SHP77 treated with DMSO at 0.1 percent for 48 hours (cell line): ENCODE results near the gene CASP10.
"Not testable (repeated sequence)": the region's sequence is repeated elsewhere in the genome, so short reads cannot be mapped to it uniquely, and the experiment has no call there.

ENCODE experiments used
- DNase-seq: peaks from one replicate; lab custom pipeline; 2025; lab: John Stamatoyannopoulos, UW

The CASP10 gene

DNA sequence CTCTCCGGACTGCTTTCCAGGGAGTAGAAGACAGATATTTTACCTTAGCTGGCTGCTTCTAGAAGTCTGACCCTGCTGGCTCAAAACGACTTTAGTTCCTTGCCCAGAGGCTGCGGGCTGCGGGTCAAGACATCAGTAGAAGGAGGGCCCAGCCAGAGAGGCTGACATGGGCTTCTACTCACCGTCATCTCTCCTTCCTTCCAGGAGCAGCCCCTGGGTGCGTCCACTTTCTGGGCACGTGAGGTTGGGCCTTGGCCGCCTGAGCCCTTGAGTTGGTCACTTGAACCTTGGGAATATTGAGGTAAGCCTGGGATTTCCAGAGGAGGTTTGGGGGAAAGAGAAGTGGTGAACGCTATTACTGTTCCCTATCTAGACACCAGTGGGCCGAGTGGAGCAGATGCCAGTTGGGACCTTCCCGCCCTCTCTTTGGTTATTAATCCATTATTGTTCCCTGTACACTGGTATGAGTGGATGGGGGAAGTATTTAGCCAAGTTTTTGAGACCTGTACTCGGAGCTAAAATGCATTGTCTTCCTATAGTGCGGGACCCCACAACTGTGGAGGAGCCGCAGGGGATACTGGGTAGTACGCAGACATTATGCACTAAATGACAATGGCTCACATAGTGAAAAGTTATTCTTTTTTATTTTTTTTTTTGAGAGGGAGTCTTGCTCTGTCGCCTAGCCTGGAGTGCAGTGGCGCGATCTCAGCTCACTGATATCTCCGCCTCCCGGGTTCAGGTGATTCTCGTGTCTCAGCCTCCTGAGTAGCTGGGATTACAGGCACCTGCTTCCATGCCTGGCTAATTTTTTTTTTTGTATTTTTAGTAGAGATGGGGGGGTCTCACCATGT is 51.1 kb downstream of the CASP10 start:
- DNase-seq = no peak

DNA sequence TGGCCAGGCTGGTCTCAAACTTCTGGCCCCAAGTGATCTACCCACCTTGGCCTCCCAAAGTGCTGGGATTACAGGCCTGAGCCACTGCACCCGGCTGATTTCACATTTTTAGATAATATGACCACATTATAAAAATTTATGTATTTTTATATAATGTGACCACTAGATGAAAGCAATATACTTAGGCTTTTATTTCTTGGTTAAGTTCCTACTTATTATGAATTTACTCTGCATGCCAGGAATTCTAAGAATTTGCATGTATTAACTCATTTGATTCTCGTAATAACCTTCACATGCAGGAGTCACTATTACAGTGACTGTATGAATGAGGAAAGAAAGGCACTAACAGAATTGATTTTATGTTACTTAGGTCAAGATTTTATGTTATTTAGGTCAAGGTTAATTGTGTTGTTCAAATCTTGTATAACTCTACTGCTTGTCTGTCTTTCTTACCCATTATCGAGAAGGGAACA is 51.8 kb downstream of the CASP10 start:
- DNase-seq = no peak

DNA sequence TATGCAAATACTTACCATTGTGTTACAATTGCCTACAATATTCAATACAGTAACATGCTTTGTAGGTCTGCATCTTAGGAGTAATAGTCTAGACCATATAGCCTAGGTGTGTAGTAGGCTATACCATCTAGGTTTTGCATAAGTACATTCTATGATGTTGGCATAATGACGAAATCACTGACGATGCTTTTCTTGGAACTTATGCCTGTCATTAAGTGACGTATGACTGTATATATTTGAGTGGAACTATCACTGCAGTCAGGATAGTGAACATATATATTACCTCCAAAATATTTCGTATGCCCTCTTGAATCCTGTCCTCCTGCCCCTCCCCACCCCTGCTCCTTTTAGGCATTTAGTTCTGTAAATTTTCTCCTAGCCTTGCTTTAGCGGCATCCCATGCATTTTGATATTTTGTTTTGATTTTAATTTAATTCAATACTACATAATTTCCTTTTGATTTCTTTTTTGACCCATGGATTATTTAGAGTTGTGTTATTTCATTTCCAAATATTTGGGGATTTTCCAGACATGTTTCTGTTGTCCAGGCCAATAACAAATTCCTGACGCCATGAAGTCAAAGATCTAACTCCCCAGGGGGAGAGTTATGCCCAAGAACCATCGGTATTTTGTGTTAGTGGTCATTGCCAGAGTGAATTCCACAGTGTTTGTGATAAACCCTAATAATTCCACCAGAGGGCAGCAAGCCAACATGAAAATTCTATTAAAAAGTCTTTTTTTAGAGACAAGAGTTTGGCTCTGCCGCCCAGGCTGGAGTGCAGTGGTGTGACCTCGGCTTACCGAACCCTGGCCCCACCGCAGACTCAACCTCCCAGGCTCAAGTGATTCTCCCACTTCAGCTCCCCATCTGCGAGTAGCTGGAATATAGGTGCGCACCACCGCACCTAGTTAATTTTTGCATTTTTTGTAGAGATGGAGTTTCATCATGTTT is 53.2 kb downstream of the CASP10 start:
- DNase-seq = peak; percentile 5

DNA sequence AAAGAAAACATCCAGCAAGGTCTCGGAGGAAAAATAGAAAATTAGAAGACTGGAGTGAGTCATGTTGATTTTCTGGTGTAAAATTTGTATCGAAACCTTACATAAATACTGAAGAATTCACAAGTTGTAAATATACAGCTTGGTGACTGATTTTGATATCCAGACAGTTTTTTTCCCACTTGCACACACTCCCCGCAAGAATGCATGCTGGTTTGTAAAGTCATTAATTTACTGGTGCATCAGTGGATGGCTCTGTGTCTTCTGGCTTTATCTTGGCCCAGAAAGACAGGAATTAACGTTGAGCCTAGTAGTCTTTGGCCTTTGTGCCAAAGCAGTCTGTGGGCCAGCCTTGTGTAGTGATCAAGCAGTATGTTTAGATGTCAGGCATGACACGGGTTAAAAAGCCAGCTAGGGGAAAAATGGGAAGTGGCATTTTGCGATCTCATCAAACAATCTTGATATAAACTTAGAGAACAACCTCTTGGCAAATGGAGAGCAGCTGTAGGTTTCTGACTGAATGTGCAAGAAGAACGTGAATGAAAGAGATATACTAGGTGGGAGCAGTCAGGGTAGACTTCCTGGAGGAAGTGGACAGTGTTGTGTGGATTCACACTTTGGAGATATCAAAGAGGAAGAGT is 54.7 kb downstream of the CASP10 start:
- no peak for DNase-seq

DNA sequence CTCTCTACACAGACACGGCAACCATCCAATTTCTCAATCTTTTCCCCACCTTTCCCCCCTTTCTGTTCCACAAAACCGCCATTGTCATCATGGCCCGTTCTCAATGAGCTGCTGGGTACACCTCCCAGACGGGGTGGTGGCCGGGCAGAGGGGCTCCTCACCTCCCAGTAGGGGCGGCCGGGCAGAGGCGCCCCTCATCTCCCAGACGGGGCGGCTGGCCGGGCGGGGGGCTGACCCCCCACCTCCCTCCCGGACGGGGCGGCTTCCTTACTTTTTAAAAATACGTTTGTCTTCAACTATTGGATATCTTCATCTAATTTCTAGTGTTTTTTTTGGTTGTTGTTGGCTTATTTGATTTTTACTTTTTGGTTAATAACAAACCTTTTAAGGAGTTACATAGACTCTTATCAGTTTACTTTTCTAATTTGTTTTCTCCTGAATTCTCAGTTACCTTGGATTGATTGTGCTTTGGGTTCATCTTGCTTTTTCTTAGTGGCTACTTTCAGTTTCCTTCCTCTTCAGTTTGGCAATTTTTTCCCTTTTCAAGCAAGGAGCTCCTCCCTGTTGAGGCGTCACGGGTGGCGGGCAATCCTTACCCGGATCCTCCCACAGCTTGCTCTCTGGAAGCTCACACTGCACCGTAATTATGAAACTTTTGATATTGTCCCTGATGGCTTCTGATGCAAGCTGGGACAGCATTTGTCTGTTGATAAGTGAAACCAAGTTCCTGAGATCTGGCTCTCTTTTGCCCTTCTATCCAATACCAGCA is 56.4 kb downstream of the CASP10 start:
- not testable (repeated sequence) for DNase-seq

DNA sequence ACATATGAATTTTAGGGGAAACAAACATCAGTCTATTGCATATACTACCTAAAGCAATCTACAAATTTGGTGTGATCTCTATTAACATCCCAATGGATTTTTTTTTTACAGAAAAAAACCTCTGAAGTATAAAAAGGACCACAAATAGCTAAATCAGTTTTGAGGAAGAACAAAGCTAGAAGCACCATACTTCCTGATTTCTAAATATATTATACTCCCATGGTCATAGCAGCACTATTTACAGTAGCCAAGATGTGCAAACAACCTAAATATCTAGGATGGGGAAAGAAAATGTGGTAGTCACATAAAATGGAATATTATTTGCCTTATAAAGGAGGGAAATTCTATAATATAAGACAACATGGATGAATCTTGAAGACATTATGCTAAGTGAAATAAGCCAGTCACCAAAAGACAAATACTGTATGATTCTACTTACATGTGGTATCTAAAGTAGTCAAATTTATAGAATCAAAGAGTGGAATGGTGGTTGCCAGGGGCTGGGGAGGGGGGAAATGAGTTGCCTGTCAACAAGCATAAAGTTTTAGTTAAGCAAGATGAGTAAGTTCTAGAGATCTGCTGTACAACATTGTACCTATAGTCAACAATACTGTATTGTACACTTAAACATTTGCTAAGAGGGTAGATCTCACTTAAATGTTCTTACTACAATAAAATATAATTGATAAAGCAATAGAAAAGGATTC is 59.8 kb downstream of the CASP10 start:
- DNase-seq = no peak

DNA sequence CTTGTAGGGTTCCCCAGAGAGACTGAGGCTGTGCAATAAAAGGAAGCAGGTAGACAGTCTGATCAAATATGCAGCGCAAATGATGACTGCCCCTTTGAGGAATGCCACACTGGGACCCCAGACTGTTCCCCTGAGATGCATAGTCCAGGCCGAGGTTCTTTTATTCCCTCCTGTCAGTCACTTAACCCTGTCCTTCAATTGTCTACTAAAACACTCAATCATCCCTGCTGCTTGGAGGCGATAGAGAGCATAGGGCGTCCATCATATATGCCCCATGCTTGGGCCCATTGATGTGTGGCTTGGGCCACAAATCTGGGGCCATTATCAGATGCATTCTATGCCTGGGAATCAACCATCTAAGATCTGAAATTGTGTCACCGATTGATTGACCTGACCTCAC is 61.9 kb downstream of the CASP10 start:
- DNase-seq = no peak

DNA sequence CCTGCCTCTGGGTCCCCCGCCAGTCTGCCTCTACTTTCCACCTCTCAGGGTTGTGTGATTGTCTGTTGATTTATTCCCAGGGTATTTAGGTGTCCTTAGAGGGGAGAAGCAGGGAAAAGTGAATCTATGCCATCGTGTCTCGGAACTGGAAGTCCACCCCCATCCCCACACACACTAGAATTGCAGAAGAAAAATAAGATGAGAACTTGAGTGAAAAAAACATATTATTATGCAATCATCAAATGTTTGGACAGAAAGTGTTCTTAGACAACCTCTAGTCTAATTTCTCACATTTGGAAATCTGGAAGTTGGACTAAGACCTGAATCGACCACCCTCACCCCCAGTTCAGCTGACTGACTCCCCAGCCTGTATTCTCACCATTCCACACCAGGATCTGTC is 63.3 kb downstream of the CASP10 start:
- no peak for DNase-seq

DNA sequence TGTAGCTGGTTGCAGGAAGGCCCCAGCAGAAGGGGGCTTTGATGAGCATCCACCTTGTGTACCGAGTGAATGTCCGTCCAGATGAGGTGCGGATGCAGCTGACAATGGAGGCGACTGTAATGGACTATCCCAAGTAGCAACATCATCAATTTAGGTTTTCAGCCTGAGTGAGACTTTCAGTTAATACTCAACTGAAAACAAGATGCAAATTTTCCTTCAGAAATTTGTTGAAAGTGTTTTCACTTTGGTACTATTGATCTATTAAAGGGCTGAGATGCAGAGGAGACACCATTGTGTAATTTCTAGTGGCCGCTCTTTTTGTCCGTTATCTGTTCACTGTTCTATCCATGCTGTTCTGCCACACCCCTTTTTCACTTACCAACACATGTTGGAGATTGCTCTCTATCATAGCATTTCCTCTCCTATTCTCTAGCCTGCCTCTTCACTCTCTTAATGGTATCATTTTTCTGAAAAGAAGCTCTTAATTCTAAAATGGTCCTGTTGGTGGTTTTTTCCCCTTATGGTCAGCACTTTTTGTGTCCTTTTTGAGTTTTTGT is 65.4 kb downstream of the CASP10 start:
- no peak for DNase-seq

DNA sequence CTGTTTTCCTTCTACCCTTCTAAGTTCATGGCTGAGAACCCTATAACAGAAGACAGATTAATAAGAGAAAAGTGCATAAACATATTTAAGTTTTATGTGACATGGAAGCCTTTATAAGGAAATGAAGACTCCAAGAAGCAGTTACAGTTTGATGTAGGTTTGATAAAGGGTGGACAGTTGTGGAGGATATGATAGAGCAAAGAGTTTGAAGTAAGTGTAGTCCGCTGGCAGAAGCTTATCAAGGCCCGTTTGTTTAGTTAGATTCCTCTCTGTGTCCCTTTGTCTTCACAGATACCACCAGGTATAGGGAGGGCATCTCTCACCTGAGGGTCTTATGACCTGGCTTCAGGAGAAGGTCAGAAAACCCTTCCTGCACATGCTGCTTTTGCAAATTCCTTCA is 66.9 kb downstream of the CASP10 start:
- DNase-seq = no peak

DNA sequence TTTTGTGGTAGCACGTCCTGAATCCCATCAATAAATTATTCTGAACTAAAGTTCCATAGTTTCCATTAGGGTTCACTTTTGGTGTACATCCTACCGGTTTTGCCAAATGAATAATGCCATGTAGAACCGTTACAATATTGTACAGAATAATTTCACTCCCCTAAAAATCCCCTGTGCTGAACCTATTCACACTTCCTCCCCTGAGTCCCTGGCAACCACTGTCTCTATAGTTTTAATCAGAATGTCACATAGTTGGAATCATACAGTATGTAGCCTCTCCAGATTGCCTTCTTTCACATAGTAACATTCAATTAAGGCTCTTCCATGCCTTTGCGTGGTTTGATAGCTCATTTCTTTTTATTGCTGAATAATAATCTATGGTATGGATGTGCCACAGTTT is 67.8 kb downstream of the CASP10 start:
- no peak for DNase-seq

DNA sequence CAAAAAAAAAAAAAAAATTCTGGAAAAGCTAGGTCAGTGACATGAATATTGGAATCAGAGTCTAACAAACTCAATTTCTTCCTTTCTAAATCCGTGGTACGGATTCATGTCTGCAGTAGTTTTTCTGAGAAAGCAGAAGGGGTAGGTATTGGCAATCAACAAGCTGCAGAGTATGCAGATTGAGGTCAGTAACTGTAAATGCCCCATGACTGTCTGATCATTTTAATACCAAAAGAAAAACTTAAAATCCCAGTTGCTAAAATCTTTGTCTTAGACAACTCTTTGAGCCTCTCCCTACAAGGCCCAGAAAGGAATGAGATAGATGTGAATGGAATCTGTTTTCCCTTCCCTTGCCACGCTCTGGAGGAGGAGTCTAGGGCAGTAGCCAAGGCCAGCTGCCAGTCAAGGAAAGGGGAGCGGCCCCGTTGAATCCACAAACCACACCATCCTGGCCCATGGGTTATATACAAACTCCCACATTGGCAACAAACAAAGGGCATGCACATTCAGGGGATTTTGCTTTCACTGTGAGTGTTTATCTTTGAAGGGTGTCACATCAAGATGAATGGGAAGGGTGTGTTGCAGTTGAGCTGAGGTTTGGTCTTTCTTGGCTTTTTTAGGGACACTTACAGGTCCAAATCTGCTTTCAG is 71.3 kb downstream of the CASP10 start:
- DNase-seq = no peak

DNA sequence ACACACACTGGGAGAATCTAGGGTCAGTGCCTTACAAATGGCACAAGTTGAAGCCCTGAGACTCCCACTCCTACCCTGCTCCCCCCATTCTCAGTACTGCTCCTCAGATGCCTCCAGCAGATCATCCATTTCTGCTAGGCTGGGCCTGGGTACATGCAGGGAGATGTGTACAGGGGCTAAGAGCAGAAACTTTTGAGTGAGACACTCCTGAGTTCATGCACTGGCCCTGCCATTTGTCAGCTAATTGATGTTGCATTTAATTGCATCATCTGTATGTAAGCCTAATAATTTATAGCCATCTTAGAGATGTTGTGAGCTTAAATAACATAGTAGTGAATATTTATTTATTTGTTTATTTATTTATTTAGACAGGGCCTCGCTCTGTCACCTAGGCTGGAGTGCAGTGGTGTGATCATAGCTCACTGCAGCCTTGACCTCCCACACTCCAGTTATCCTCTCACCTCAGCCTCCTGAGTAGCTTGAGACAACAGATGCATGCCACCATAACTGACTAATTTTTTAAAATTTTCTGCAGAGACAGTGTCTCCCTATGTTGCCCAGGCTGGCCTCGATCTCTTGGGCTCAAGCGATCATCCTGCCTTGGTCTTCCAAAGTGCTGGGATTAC is 72.6 kb downstream of the CASP10 start:
- no peak for DNase-seq

DNA sequence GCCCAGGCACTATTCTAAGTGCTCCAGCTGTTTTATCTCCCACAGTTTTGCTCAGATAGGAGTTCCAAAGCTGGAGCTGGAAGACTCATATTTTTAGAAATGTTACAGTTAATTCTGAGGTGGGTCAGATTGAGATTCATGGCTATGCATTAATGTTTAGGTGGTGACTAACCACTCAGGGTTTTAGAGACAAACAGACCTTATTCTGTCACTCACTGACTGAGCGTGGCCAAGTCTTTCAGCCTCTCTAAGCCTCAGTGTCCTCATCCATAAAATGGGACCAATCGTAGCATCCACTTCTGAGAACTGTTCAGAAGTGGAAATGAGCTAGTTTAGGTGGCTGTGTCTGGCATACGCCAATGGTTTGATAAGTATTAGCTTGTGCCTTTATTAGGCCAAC is 73.1 kb downstream of the CASP10 start:
- no peak for DNase-seq

DNA sequence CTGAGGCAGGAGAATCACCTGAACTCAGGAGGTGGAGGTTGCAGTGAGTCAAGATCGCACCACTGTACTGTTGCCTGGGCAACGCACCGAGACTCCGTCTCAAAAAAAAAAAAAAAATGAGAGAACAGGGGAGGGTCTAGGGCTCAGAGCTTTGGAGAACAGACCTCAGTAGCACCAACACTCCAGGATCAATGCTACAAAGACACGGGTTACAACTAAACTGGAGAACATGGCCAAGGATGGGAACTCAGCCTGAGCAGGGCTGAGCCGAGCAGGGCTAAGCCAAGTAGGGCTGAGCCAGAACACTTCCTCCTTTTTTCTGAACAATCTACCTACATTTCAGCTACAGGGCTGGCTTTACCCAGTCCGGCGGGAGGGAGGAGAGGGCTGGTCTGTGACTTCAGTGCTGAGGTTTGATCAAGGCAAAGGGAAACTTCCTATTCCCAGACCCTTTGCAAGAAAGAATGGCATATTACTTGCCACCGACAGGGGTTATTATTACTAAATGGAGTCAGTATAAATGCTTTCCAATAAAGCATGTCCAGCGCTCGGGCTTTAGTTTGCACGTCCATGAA is 74.5 kb downstream of the CASP10 start:
- DNase-seq = no peak

DNA sequence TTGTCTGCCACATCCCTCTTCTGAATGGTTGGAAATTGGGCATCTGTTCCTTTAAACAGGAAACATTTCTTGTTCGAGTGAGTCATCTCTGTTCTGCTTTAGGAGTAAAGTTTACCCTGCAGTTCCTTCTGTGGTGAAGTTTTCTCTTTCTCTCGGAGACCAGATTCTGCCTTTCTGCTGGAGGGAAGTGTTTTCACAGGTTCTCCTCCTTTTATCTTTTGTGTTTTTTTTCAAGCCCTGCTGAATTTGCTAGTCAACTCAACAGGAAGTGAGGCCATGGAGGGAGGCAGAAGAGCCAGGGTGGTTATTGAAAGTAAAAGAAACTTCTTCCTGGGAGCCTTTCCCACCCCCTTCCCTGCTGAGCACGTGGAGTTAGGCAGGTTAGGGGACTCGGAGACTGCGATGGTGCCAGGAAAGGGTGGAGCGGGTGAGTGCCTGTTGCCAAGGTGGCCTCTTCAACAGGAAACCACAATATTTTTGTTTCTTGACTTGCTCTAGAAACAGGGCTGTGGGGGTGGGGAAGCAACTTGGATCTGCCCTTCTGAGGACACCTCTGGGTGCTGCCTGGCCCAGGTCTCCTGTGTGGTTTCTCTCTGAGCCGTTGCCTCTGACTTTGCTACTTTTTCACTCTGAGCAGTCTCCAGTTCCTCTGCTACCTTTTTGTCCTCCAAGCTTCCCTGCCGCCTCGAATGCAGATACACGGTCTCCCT is 75.2 kb downstream of the CASP10 start:
- DNase-seq = no peak

DNA sequence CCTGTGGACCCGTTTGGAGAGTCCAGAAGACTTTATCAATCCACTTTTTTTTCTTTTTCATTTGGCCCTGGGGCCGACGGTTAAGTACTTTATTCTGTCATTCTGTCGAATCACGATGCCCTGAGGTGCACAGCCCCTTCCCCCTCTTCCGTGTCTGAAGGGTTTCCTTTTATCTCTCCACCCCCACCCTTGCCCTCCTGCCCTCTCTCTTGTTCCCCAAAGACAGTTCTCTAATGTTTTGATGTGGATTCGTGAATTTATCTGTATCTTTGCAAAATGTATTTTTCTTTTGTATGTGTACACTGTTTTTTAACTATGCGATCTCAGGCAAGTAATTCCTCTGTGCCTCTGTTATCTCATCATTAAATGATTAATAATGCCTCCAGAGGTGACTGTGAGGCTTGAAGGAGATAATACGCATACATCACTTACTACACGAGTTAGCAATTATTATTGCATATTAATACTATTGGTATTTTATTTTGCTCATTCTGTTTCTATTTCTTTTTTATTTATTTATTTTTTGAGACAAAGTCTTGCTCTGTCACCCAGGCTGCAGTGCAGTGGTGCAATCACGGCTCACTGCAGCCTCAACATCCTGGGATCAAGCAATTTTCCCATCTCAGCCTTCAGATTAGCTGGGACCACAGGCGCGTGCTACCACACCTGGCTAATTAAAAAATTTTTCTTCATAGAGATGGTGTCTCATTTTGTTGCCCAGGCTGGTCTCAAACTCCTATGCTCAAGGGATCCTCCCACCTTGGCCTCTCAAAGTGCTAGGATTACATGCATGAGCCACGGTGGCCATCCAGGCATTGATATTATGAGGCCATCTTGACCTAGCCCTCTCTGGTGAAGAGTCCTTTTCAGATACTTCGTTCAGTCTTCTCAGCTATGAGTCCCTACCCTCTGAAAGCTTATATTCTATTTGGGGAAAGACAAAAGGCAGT is 76.0 kb downstream of the CASP10 start:
- DNase-seq = no peak
